Pons (tissue), 1 donor: ENCODE data around the gene ZNF214.
A peak's percentile ranks its signal among the peaks of the same experiment; 100 is the strongest.

ENCODE experiments used
- DNase-seq: peaks from one replicate; pipeline ENCODE4 v3.0.0-alpha.2; 2016; ENCODE audit warnings: low spot score

Gene ZNF214

DNA sequence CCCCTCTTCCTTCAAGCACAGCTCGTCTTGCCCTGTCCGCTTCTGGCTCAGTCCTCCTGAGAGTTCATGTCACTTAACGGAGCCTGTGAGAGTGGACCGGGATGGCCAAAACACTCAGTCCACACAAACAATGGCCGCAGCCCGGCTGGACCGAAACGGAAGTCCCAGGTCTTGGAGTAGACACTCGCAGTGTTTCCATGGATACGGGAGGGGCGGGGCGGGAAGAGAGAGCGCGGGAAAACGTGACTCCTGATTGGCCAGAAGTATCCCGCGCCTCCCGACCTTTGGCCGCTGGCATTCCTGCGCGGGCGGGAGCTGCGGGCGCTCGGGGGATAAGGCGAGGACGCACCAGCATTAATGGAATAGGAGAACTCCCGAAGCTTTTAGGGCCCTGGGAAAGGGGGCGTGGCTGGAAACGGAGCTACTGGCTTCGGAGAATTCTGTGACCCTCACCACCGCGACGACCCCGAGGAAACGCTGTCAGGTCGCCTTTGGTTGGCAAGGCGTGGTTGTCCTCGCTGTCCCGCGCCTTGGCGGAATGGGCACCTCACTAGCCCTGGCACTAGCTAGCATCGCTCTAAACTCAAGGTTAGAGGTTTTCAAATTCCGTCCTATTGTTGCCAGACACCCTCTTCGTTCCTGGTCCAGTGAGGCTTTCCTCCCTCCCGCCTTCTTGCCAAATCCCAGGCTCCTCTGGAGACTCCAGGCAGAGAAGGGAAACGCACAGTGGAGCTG lies at the start of gene ZNF214, which contains the start of gene NLRP14:
Gene ZNF214 (minus strand): TSS at position 164 of the 735 bp plus-strand sequence. CDS start 17,511 bp downstream, outside the sequence.
Gene NLRP14 (plus strand): TSS at position 297 of the 735 bp plus-strand sequence. CDS start 18,108 bp downstream, outside the sequence.
- peak; percentile 89 for DNase-seq

DNA sequence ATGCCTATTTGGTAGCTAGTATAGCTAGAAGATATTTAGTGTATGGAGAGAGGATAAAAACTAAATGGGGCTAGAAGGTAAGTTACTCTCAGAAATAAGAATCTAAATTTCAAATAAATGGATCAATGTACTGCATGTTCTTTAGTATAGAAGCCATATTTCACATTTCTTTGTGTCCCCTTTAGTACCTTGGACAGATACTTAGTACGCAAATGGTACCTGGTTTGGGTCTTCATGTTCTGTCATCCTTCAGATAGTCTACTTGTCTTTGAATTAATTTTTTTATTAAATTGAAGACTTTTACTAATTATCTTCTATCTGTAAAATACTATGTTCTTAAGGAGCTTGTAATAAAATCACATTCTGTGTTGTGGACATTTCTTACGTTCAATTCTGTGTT lies 42.4 kb upstream of the ZNF214 start:
- DNase-seq = no peak

DNA sequence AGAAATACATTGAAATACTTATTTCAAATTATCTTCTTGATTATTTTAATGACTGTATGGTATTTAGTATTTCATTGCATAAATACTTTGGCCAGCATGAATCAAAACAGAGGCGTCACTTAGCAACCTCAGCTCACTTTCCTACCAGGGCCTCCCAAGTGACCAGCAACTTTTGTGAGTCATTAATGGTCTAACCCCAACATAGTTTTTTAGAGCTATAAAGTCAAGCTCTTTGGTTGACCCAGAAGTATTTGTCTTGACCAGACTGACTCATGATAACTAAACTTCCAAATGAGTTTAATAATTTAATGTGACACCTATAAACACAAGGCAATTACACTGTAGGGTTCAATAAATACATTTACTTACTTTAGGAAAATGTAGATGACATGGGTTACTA lies 40.7 kb upstream of the ZNF214 start:
- DNase-seq = no peak

DNA sequence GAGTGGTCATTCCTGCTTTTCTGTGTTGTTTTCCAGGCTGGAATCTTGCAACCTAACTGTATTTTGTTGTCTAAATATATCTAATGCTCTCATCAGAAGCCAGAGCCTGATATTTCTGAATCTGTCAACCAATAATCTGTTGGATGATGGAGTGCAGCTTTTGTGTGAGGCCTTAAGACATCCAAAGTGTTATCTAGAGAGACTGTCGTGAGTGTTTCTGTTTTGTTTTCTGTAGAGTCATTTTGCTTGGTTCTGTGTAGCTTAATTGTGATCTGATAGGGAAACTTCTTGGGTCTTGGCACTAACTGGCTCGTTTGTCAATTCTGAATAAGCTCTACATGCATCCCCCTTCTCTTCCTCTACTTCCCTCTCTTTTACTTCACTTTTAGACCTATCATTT lies 37.5 kb upstream of the ZNF214 start:
- DNase-seq = peak; percentile 36

DNA sequence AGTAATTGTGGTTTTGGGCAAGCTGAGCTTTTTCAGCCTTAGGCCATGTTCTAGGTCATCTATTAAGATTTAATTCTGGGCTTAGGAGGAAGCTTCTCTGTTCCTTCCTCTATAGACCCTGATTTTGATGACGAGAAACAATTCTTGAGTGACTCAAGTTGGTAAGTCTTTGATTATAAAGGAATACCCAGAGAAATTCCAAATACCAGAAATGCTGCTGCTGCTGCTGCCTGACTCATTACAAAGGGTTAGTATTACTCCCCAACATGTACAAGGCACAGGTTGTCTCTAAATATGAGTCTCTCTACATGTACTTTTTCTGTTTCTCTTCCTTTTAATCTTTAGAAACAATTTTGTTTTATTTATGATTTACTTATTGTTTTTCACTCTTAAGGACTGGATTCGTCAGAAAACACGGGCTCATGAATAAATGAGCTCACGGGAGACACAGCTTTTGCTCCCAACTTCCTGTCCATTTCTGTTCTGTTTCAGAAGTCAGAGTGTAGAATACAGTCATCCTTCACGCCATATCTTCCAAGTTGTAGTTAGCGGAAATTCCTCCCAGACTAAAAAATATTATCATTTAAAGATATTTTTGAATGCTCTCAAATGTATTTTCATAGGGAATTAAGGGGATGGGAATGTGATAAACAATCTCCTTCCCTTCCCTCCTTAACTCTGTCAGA lies 36.8 kb upstream of the ZNF214 start:
- DNase-seq = no peak

DNA sequence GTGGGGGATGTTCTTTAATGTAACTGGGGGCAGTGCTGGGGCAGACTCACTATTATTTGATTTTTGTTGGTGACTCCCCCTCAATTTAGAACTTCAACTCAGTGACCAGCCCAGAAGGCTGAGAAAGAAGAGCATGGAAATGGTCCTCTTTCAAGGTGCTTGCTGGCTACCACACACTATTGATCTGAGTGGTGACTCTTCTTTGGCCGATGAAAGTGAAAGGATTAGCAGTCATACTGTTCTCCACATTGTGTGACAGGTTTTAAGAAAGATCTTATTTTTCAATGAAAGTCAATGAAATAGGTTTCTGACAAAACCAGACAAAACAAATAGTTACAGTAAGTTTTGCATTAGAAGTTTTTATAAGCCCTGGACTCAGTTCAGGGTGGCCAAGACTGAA lies 30.0 kb upstream of the ZNF214 start:
- DNase-seq = no peak

DNA sequence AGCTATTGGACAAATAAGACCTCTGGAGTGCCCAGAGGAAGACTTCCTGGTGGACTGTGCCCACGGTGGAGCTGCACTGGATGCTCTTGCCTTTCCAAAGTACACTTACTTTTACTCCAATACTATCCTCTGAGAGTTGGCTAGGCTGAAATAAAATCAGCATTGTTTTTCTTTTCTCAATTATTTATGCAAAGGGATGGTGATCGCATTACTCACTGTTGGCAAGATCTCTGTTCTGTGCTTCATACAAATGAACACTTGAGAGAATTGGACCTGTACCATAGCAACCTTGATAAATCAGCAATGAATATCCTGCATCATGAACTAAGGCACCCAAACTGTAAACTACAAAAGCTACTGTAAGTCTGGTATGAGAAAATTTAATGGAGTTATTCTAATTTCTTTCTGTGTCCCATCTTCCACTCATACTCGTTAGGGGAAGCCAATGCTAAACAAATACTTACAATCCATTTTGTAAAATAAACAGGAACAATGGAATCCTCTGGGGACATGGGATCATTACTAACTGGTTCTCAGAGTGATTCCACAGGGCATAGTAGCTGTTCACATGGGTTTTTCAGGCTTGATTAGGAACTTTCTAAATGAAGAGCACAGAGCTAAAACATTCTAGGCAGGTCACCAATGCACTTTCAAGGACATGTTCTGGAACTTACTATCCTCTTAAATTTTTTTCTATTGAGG lies 26.5 kb upstream of the ZNF214 start:
- no peak for DNase-seq

DNA sequence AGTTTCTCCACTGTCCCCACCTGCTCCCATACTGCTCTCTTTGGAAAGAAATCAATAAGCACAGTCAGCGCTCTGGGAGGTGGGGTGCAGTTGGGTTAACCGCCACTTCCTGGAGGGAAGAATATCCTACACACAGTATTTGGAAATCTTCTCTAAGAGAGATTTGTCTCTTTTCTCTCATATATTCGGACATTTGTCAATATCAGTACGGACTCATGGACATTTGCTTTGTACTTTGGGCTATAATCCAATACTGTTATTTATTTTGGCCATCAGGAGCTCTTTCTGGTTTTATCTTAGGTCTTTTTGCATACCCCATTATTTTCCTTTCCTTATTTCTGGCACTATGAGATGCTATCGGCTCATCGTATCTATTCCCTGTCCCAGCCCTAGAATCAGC lies 13.9 kb upstream of the ZNF214 start:
- DNase-seq = no peak

DNA sequence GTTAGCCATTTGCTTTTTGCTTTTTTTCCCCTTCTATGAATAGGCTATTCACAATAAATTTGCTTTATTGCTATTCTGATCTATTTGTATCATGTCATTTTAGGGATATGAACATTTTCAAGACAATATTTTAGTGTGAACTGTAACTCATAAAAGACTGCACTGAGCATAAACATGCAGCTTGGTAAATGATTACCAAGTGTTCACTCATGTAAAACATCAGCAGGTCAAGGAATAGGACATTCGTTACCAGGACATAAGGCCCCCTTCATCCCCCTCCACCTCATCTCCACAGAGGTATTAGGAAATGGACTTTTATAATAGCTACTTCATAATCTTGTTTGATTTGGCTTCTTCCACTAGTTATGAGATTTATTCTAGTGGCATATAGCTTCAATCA lies 12.5 kb upstream of the ZNF214 start:
- DNase-seq = no peak

DNA sequence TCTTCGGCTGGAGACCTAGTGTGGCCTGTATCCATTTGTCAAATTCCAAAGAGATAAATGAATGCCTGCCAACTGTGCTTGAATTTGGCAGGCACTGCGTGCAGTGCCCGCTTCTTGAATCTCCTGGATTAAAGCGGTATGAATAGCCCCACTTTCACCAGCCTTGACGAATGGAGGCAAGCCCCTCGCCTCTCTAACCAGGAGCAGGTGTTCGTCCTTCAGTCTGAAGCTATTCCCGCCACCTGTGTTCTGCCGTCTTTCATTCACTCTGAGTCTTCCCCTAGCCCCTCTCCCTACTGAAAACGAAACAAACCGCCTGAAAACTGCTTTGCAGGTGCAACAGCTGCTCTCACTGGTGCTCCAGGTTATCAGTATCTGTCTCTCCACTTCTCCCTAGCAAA lies 11.3 kb upstream of the ZNF214 start:
- no peak for DNase-seq

DNA sequence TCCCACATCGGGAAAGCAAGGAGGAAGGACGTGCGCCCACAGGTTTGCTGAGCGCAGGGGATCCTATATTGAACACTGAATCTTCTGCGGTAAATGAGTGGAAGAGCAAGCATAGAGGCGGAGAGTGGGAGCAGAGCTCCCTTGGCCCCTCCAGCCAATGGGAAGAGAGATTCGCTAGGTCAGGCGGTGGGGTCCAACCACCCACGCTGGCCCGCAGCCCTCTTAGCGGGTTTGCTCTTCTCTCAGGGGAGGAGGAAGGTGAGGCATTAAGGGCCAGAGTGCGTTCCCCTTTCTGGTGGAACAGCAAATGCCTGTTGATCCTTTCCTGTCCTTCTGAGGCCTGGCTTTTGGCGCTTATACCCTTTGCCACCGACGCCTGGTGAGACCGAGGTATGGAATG lies 10.7 kb upstream of the ZNF214 start:
- no peak for DNase-seq

DNA sequence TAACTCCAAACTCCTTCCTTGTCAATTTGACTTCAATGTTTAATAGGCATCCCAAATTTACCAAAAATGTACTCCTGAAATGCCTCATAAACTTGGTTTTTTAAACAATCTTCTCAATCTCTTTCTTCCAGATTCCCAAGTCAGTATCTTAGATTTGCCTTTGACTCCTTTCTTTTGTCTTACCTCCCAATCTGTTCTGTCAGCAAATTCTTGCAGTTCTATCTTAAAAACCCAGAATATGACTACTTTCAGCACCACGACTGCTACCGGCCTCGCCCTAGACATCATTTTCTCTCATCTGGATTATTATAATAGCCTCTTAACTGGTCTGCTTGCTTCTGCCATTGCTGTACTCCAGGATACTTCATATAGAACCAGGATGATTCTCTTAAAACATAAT lies 8.0 kb upstream of the ZNF214 start:
- no peak for DNase-seq

DNA sequence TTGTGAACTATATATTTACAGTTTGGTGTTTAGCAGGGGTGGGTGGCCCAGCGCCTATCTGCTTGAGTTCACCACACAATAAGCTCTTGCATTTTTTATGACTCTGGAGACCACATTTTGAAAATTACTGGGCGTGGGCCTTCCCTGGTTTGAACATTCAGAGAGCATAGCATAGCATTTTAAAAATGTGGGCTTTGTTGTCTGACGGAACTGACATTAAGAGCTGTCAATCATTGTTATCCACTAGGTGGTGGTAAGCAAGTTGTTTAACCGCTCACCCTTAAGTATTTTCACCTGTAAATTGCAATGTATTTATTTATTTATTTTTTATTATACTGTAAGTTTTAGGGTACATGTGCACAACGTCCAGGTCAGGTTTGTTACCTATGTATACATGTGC lies 1.2 kb upstream of the ZNF214 start:
- DNase-seq = no peak

DNA sequence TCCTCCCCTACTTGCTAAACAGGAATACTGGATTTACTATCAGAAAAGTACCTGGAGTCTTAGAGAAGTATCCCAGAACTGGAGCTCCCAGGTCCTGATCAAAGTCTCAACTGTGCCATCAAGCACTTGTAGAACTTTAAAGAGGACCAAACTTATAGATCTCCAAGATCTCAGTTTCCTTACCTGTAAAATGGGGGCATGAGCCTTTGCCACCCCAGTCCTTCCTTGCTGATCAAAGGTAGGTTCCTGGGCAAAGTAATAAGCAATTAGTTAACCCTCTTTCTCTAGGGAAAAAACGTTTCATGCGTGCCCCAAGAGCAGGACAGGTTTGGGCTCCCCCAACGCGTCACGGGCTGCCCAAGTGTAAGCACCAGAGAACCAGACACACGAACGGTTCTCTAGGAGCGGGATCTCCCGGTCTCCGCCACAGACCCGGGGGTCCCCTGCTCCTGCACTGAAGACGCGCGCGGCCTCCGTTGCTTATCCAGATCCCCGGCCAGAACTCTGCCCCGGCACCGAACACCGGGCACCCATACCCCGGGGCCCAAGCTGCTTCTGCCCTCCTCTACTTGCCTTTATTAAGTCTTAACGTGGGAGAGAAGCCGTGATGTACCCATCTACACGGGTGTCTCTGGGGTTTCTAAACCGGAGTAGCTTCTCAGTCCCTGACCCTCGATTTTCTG lies 505 bp downstream of the ZNF214 start:
- DNase-seq = no peak

DNA sequence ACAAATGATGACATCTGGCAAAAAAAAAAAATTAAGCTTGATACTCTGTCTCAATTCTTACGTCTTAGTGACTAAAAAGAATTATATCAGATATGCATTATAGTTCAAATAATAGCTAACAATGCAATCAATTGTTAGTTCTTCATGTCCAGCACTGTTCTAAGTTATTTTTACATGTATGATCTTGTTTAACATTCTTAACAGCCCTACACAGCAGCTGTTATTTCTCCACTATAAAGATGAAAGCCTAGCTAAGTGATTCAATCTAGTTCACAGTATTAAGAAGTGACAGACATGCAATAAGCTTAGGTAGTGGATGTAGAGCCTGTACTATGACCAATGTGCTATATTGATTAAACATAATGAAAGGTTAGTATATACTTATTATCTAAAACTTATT lies 4.1 kb downstream of the ZNF214 start:
- no peak for DNase-seq

DNA sequence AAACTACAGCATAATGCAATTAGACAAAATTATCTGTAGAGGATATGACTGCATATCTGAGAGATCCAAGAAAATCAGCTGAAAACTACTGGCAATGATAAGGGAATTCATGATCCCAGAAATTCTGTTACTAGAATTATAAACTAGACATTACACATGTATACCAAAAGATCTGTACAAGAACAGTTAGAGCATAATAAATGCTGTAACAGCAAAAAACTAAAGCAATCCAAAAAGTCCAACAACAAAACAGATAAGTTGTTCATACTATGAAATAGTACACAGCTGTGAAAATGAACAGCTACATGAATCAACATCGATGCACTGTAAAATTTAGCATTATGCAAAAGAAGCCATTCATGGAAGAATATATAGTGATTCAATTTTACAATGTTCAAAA lies 6.0 kb downstream of the ZNF214 start:
- no peak for DNase-seq

DNA sequence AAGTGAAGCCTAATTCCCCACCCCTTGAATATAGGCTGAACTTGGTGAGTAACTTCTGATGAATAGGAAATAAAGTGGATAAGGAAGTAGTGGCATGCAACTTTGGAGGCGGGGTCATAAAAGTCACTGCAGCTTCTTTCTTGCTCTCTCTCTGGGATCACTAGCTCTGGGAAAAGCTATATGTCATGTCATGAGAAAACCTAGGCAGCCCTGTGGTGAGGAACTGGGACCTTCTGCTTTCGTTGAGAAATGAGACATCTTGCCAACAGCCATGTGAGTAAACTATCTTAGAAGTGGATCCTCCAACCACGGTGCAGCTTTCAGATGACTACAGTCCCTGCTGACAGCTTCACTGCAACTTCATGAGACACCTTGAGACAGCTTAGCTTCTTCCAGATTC lies 15.7 kb downstream of the ZNF214 start:
- peak; percentile 30 for DNase-seq

DNA sequence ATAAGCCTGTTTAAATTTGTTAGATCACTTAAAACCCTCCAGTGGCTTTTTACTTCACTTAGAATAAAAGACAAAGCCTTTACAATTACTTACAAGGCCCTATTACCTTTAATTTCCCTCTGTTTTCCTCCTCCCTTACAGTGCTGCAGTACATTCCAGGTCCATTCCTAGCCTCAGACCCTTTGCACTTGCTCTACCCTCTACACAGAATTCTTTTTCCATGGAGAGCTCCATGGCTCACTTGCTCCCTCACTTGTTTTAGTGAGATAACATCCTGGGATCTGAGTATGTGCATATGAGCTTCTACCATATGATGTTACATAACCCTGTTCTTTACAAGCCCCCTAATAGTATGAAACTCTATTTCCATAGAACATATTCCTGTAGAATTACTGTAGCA lies 24.4 kb downstream of the ZNF214 start:
- DNase-seq = no peak

DNA sequence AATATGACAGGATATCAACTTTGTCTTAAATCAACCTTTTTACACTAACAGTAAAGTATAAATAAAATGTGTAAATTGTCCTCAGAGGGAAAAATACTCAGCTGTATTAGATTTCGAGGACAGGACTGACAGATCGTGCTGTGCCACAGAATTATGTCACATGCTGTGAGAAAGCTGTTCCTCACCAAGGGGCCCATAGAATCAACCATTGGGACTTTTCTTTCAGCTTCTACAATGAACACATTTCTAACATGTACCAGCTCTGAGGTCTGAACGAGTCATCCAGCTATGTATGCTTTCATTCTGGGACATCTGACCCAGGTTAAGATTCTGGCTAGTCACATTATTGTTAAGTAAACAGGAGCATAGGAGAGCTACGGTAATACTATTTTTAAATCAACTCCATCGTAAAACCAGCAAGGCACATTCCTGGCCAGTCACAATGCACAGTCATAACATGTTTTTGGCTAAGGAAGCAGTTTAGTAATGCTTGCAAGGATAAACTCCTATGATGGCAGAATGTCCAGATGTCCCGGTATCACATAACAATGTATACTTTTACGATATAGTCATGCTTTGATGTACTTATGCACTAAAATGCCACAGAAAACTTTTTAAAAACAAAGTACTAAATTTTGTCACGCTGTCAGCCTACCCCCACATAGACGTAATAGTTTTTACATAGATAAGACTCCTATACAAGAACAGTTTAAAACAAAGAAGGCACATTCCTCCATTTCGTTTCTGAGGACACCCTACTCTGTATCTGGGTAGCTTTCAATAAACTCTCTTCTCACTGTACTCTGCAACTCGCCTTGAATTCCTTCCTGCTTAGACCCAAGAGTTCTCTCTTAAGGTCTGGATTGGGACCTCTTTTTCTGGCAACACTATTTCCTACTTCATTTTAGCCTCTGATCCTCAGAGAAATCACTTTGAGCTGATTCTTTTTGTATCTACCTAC lies 27.4 kb downstream of the ZNF214 start:
- no peak for DNase-seq

DNA sequence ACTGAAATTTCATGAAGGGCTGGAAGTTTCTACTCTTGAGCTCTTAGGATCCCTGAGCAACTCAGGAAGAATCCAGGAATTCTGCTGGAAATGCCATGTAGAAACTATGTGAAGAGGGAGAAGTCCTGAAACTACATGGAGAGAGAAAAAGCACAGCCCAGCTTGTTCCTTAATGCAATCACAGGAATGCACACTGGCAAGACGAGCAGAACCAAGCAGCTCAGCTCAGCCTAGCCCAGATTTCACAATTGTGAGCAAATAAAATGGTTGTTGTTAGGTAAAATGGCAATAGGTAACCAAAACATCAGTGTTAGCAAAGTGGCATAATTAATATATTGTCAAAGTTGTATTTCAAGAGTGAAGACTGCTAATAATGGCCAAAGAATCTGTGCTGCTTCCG lies 28.1 kb downstream of the ZNF214 start:
- no peak for DNase-seq

DNA sequence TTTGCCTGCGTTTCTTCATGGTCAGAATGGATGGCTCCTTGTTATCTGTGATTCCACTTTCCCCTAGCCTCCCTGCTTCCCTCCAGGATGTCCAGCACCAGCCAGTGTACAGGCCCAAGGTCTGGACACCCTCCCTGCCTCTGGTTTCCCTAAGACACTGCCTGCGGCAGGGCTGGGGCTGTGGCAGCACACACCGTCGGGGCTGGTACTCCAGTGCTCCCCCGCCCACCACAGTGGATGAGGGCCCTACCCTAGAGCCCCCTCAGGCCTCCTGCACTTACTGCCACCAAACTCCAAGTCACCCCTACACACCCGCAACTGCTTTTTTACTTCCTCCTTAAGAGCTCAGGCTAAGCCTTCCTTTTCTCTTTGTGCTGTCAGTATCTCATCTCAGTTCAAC lies 28.9 kb downstream of the ZNF214 start:
- no peak for DNase-seq
